GM10248 (cell line): ENCODE measurements around the gene CEP104.

Experiments
- CTCF ChIA-PET: fragments of 300-600 bp; sonication (Branson Sonifier 250); formaldehyde crosslinking; extraction: SDS; loops from one replicate; lab custom pipeline; 2021; ENCODE audit warnings: antibody characterized with exemption; lab: Yijun Ruan, JAX
- POLR2A ChIA-PET: fragments of 350-650 bp; sonication (Branson Sonifier 250); formaldehyde crosslinking; extraction: SDS; loops from one replicate; lab custom pipeline; 2020; ENCODE audit warnings: antibody characterized with exemption; lab: Yijun Ruan, JAX
- DNase-seq: peaks from one replicate; pipeline ENCODE4 v3.0.0; 2012; ENCODE audit errors: extremely low spot score
- TF ChIP-seq, protein P1 (sequence below): IDR thresholded peaks from 2 replicates; pipeline ENCODE4 v1.5.1; 2012; ENCODE audit warnings: mild to moderate bottlenecking, low read depth; ENCODE audit errors: extremely low read depth, missing control alignments, control extremely low read depth

The CEP104 gene

DNA sequence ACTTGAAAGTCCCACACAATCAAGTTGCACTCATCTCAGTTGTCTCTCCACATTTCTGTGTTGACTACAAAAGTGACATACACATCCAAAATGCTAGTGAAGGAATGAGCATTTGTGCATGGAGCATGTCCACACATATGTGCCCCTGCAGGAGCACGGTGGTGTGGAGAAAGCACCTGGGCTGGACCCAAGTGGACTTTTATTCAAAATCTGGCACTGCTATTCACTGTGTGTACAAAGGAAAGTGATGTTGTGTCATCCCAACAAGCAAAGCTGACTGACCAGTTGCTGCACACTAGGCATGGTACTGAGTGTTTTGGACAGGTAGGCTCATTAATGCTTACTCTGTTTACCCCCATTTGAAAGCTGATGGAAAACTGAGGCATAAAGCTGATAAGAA lies 19.3 kb downstream of the CEP104 start:
- ChIA-PET CTCF (no interaction called here), POLR2A (no interaction called here)
- TF ChIP-seq, protein P1, sequence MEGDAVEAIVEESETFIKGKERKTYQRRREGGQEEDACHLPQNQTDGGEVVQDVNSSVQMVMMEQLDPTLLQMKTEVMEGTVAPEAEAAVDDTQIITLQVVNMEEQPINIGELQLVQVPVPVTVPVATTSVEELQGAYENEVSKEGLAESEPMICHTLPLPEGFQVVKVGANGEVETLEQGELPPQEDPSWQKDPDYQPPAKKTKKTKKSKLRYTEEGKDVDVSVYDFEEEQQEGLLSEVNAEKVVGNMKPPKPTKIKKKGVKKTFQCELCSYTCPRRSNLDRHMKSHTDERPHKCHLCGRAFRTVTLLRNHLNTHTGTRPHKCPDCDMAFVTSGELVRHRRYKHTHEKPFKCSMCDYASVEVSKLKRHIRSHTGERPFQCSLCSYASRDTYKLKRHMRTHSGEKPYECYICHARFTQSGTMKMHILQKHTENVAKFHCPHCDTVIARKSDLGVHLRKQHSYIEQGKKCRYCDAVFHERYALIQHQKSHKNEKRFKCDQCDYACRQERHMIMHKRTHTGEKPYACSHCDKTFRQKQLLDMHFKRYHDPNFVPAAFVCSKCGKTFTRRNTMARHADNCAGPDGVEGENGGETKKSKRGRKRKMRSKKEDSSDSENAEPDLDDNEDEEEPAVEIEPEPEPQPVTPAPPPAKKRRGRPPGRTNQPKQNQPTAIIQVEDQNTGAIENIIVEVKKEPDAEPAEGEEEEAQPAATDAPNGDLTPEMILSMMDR: no peak
- no peak for DNase-seq

GRCh38 chr1:3837200-3837599 lies 19.8 kb downstream of the CEP104 start:
- DNase-seq: no peak
- ChIA-PET POLR2A (no interaction called here), CTCF (no interaction called here)
- TF ChIP-seq, protein P1: no peak

- ChIA-PET CTCF (no interaction called here), POLR2A (no interaction called here)
- DNase-seq: no peak
- TF ChIP-seq, protein P1: no peak
Measured at GRCh38 chr1:3836421-3836820, 20.6 kb downstream of the CEP104 start.

- ChIA-PET POLR2A (no interaction called here), CTCF (no interaction called here)
- TF ChIP-seq, protein P1: no peak
- DNase-seq: no peak
Measured at GRCh38 chr1:3834701-3835100, 22.3 kb downstream of the CEP104 start.

DNA sequence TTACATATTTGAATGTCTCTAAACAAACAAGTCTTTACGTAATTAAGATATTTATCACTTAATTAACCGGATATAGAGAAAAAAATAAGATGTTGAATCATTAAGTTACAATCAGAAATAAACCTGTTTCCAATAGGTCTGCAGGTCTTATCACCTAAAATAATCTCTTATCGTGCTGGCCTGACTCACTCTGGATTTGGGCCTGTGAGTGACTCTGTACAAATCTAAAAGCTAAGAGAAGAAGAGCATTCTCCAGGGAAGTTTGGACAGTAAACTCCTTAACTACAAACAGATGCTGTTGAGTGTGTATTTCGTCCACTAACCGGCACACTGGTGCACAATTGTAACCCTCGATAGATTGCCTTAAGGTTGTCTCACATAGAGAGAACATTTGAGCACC lies 25.3 kb downstream of the CEP104 start:
- ChIA-PET POLR2A (no interaction called here), CTCF (no interaction called here)
- DNase-seq: no peak
- TF ChIP-seq, protein P1: no peak

GRCh38 chr1:3828391-3828790 lies 28.6 kb downstream of the CEP104 start:
- ChIA-PET CTCF (no interaction called here), POLR2A (no interaction called here)
- no peak for DNase-seq
- TF ChIP-seq, protein P1: no peak

- DNase-seq: no peak
- ChIA-PET CTCF (no interaction called here), POLR2A (no interaction called here)
- TF ChIP-seq, protein P1: no peak
Measured at GRCh38 chr1:3827813-3828307, 29.2 kb downstream of the CEP104 start.
